Measurements from ENCODE around the gene HOTAIR. TPM values are rescaled to one million over a fixed set of nuclear protein-coding genes. Genes with fewer than 3 reads are reported as not detected.
A peak's percentile ranks its signal among the peaks of the same experiment; 100 is the strongest.

HOTAIR gene
- total RNA-seq, 1 experiment from 2014 or later: not detected

DNA sequence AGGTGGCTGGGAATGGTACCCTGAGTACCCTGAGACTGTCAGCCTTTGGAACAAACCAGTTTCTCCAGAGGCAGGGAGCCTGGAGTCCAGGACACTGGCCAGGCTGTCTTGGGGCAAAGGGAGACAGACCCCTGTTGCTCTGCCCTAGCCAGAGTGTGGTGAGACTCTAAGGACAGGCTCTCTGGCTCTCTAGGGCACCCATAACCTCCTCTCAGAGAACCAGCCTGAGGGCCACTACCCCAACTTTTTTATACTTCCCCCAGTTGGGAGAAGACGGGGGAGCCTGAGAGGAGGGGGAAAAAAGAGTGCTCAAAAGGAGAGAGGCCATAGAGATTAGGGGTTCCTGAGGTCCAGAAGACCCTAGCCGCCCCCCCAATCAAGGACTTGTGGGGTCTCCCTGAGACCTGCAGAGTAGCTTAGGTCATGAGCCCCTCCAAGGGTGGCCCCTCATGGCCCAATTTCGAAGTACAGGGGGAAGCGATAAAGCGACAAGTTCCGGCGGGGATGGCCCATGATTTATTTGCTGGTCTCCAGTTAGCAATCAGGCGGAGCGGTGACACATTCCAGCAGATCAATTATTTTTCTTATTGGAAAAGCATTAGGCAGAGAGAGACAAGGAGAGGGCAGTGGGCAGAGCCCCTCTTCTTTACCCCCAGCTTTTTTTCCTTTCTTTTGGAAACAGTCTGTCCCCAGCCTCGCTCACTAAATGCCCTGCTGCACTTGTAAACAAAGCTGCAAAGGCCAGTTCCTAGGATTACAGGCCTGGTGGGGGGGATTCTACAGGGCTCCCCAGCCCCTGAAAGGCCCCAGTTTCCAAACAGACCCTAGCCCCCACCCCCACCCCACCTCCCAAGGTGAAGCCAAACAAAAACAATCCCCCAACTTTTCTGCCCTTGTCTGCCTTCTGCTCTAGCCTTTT lies 35.6 kb upstream of the HOTAIR start:
- Histone ChIP-seq H3K4ac (ENCODE audit: low read depth, low read length) (no peak overlapping the region), H3K23ac (ENCODE audit: insufficient read length, low read depth, low read length) (no peak overlapping the region), H2BK20ac (ENCODE audit: low read depth, low read length, poor library complexity, severe bottlenecking) (no peak overlapping the region), H3K79me2 (ENCODE audit: insufficient read depth, low read length) (no peaks in the 10 kb centered on the region), H3K4me1 (ENCODE audit: insufficient read depth, low read length) (no peaks in the 10 kb centered on the region), H3K27me3 (ENCODE audit: insufficient read depth, low read length) (peaks cover 93% of the 10 kb centered on the region), H3K4me2 (ENCODE audit: insufficient read depth, insufficient read length, low read length) (no peak overlapping the region), H2BK15ac (ENCODE audit: low read depth, low read length) (no peak overlapping the region), H2BK120ac (ENCODE audit: low read depth, low read length, poor library complexity, severe bottlenecking) (no peak overlapping the region), H3K9ac (ENCODE audit: extremely low read depth, insufficient read length, low read length) (no peak overlapping the region), H2AK5ac (ENCODE audit: insufficient read length, low read length) (no peak overlapping the region), H3K14ac (ENCODE audit: insufficient read depth, low read length) (no peak overlapping the region), H3K23me2 (ENCODE audit: insufficient read length, low read depth, low read length, poor library complexity, severe bottlenecking) (no peaks in the 10 kb centered on the region), H4K8ac (replicated peaks; ENCODE audit: insufficient read length, low read depth, low read length) (no peak overlapping the region), H3K56ac (ENCODE audit: insufficient read length, low read depth, low read length) (no peak overlapping the region), H2BK12ac (ENCODE audit: insufficient read length, low read depth, low read length) (no peak overlapping the region), H3K79me1 (ENCODE audit: insufficient read depth, low read depth, low read length, poor library complexity, severe bottlenecking) (no peaks in the 10 kb centered on the region), H3K27ac (ENCODE audit: insufficient read length, low read depth, low read length) (no peak overlapping the region), H4K5ac (ENCODE audit: insufficient read length, low read depth, low read length) (no peak overlapping the region), H3T11ph (ENCODE audit: low read length) (no peak overlapping the region), H2AFZ (ENCODE audit: low read length) (no peak overlapping the region), H3K9me3 (ENCODE audit: control insufficient read depth, low read depth, low read length) (no peaks in the 10 kb centered on the region), H4K20me1 (ENCODE audit: control insufficient read depth, insufficient read depth, insufficient read length) (no peaks in the 10 kb centered on the region), H2BK5ac (ENCODE audit: insufficient read length, low read length) (no peak overlapping the region), H4K91ac (ENCODE audit: insufficient read length, low read depth, low read length) (no peak overlapping the region), H3K18ac (ENCODE audit: insufficient read length, low read depth, low read length) (no peak overlapping the region)
- no peak for DNase-seq
- Mint-ChIP-seq H3K4me3 (no peak overlapping the region; a peak in 1 of 5 replicates), H3K9me3 (peaks cover 0 to 2% of the 10 kb centered on the region in 2 experiments; a peak in 2 of 5 replicates), H3K4me1 (peaks cover 7 to 34% of the 10 kb centered on the region in 2 experiments), H3K27me3 (ENCODE audit: low read depth) (peaks cover 100% of the 10 kb centered on the region), H3K36me3 (ENCODE audit: insufficient read depth in 1 of 3, low read depth in 3 of 3) (no peaks in the 10 kb centered on the region), H3K27ac (peak overlapping the region in 1 of 3 experiments; percentile 28; a peak in 1 of 7 replicates)
- WGBS (ENCODE audit: extremely low coverage, insufficient read length, low lambda C conversion rate): no CpG with 5 or more reads among the region's 10 CpGs
- TF ChIP-seq, protein P1, sequence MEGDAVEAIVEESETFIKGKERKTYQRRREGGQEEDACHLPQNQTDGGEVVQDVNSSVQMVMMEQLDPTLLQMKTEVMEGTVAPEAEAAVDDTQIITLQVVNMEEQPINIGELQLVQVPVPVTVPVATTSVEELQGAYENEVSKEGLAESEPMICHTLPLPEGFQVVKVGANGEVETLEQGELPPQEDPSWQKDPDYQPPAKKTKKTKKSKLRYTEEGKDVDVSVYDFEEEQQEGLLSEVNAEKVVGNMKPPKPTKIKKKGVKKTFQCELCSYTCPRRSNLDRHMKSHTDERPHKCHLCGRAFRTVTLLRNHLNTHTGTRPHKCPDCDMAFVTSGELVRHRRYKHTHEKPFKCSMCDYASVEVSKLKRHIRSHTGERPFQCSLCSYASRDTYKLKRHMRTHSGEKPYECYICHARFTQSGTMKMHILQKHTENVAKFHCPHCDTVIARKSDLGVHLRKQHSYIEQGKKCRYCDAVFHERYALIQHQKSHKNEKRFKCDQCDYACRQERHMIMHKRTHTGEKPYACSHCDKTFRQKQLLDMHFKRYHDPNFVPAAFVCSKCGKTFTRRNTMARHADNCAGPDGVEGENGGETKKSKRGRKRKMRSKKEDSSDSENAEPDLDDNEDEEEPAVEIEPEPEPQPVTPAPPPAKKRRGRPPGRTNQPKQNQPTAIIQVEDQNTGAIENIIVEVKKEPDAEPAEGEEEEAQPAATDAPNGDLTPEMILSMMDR (conservative IDR thresholded peaks at IDR 0.05): no peak
